ENCODE measurements around the gene MECP2. TPM values are rescaled to one million over a fixed set of nuclear protein-coding genes. Genes with fewer than 3 reads are reported as not detected.

The MECP2 gene
- total and polyA plus RNA-seq, 10 of the 15 experiments (the other 5 are each of a cell fraction or from before 2014, with no cell fraction given), result 1.3 to 32.7 (median 13.7) TPM

DNA sequence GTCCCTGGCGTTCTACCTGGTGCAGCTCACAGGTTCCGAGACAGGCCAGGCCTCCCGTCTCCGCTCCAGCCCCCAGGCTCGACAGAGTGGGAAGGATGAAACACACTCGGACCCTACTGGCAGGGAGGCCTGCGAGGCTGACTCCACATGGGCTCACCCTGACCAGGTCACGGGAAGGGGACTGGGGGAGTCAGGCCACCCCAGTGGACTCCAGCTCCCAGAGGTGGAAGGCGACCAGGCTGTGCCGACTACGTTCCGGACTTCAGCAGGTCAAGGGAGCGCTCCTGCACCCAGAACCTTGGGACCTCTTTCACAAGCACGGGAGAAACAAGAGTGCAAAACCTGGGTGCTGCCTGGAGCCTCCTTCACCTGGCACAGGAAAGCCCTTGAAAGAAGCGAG lies 73.2 kb downstream of the MECP2 start:
- no TSS peak for BruUV-seq (replicated peaks)
- H3K9me3 ChIP-seq (replicated peaks; ENCODE audit: control insufficient read depth, insufficient read depth, low read length), result no peaks in the 10 kb centered on the region
- ChIA-PET CTCF (interaction anchor here (1.0 kb wide), 1 partner anchor 77 kb away, joined by 3 read pairs; no protein-coding TSS in a partner anchor), RAD21 (ENCODE audit: unreplicated experiment) (no interaction called here), SMC1A (ENCODE audit: uncharacterized antibody, unreplicated experiment) (no interaction called here), POLR2A (no interaction called here)
- H3K27ac ChIP-seq (ENCODE audit: control insufficient read depth, insufficient read depth), result no peak overlapping the region
- ATAC-seq (no peak), DNase-seq (ENCODE audit: low read depth, low spot score) (no peak), FAIRE-seq (no peak)
- 77% methylated on average over 11 of the region's 15 CpGs for WGBS (ENCODE audit: insufficient coverage, insufficient replicate concordance, low lambda C conversion rate, missing lambda C conversion rate)
- peaks cover 12% of the 10 kb centered on the region for H3K79me2 ChIP-seq (ENCODE audit: control insufficient read depth, insufficient read depth, low read length)
- H3K36me3 ChIP-seq (ENCODE audit: control insufficient read depth in 2 of 2, insufficient read depth in 2 of 2, low read length in 1 of 2), result no peaks in the 10 kb centered on the region
- no peaks in the 10 kb centered on the region for H4K20me1 ChIP-seq (ENCODE audit: control insufficient read depth, insufficient read depth)
- in situ Hi-C loops (cut with MboI), result no loop called here
- TF ChIP-seq RFX5 (IDR thresholded peaks at IDR 0.05; ENCODE audit: low read depth, low read length) (no peak), SMC3 (IDR thresholded peaks at IDR 0.05; ENCODE audit: borderline replicate concordance, low read length) (no peak), ZNF24 (IDR thresholded peaks at IDR 0.05) (no peak), POLR2AphosphoS5 (IDR thresholded peaks at IDR 0.05; ENCODE audit: low read length) (no peak), ETV6 (conservative IDR thresholded peaks at IDR 0.05 in 1 of 2, IDR thresholded peaks at IDR 0.05 in 1 of 2; ENCODE audit: borderline replicate concordance in 1 of 2, low read depth in 1 of 2) (no peak)
- TF ChIP-seq, protein P1, sequence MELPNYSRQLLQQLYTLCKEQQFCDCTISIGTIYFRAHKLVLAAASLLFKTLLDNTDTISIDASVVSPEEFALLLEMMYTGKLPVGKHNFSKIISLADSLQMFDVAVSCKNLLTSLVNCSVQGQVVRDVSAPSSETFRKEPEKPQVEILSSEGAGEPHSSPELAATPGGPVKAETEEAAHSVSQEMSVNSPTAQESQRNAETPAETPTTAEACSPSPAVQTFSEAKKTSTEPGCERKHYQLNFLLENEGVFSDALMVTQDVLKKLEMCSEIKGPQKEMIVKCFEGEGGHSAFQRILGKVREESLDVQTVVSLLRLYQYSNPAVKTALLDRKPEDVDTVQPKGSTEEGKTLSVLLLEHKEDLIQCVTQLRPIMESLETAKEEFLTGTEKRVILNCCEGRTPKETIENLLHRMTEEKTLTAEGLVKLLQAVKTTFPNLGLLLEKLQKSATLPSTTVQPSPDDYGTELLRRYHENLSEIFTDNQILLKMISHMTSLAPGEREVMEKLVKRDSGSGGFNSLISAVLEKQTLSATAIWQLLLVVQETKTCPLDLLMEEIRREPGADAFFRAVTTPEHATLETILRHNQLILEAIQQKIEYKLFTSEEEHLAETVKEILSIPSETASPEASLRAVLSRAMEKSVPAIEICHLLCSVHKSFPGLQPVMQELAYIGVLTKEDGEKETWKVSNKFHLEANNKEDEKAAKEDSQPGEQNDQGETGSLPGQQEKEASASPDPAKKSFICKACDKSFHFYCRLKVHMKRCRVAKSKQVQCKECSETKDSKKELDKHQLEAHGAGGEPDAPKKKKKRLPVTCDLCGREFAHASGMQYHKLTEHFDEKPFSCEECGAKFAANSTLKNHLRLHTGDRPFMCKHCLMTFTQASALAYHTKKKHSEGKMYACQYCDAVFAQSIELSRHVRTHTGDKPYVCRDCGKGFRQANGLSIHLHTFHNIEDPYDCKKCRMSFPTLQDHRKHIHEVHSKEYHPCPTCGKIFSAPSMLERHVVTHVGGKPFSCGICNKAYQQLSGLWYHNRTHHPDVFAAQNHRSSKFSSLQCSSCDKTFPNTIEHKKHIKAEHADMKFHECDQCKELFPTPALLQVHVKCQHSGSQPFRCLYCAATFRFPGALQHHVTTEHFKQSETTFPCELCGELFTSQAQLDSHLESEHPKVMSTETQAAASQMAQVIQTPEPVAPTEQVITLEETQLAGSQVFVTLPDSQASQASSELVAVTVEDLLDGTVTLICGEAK (IDR thresholded peaks at IDR 0.05; ENCODE audit: borderline replicate concordance), result no peak
- no peak overlapping the region for H2AFZ ChIP-seq (ENCODE audit: control insufficient read depth, low read depth, low read length)
- H3K4me1 ChIP-seq (ENCODE audit: control insufficient read depth, insufficient read depth, low read length), result peaks cover 8% of the 10 kb centered on the region
- H3K27me3 ChIP-seq (replicated peaks in 1 of 2; ENCODE audit: control insufficient read depth in 2 of 2, insufficient read depth in 2 of 2, low read length in 1 of 2), result no peaks in the 10 kb centered on the region; a peak in 1 of 4 replicates
- H3K4me3 ChIP-seq, result no peak overlapping the region
- no peak overlapping the region for H3K4me2 ChIP-seq (ENCODE audit: control insufficient read depth, insufficient read depth)
- intact Hi-C loops (cut with micrococcal nuclease; ENCODE audit: unreplicated experiment), result no loop called here
- no peak overlapping the region for H3K9ac ChIP-seq (ENCODE audit: control insufficient read depth, insufficient read depth, low read length)

Data from GM12878 (cell line).